HG03066 (cell line): ENCODE results near the gene LAMA2.
"Not testable (repeated sequence)": the region's sequence is repeated elsewhere in the genome, so short reads cannot be mapped to it uniquely, and the experiment has no call there.

ENCODE experiments used
- ATAC-seq: cut with Tn5 transposase; IDR thresholded peaks from one replicate; pipeline ENCODE4 v1.9.1; 2021; ENCODE audit warnings: low read depth; ENCODE audit not compliant: unreplicated experiment

Gene LAMA2

GRCh38 chr6:129053143-129053542 is 170.2 kb downstream of the LAMA2 start:
- ATAC-seq = not testable (repeated sequence)

GRCh38 chr6:129055796-129056195 is 172.9 kb downstream of the LAMA2 start:
- ATAC-seq = no peak

DNA sequence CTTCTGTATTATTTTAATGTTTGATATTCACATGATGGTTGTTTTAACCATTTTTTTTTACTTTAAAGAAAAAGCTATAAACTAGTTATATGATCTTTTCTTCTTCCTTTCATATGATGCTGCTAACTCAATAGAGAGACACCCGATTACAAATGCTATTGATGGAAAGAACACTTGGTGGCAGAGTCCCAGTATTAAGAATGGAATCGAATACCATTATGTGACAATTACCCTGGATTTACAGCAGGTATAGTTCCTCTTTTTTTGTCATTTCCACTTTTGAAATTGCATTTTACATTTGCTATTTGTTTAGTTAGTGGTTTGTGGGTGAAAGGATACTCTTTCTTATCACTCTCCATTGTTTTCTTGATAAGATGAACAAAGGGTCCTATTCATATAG is 176.7 kb downstream of the LAMA2 start:
- ATAC-seq = no peak

- no peak for ATAC-seq
Measured at GRCh38 chr6:129069006-129069405, 186.1 kb downstream of the LAMA2 start.

GRCh38 chr6:129073051-129073450 is 190.1 kb downstream of the LAMA2 start:
- ATAC-seq = no peak

- ATAC-seq = no peak
Measured at GRCh38 chr6:129073691-129074395, 190.9 kb downstream of the LAMA2 start.

GRCh38 chr6:129084406-129084805 is 201.5 kb downstream of the LAMA2 start:
- no peak for ATAC-seq

GRCh38 chr6:129088481-129088880 is 205.5 kb downstream of the LAMA2 start:
- ATAC-seq = not testable (repeated sequence)

DNA sequence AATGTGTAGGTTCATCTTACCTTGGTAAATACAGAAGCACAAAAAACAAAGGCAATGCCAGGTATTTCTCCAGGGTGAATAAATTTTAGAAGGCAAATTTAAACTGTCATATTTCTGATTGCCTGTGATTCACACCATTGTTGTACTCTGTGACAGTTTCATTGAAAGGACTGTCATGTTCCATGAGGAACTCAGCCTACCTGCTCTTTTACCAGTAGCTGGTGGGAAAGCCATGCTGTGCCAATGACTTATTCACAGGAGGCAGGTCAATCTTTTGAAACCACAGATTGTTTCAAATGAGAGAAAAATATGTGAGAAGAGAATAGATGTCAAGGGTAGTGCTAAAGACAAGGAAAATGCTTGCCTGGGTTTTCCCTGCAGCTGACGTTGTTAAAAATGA is 206.4 kb downstream of the LAMA2 start:
- no peak for ATAC-seq

GRCh38 chr6:129094147-129094546 is 211.2 kb downstream of the LAMA2 start:
- no peak for ATAC-seq

DNA sequence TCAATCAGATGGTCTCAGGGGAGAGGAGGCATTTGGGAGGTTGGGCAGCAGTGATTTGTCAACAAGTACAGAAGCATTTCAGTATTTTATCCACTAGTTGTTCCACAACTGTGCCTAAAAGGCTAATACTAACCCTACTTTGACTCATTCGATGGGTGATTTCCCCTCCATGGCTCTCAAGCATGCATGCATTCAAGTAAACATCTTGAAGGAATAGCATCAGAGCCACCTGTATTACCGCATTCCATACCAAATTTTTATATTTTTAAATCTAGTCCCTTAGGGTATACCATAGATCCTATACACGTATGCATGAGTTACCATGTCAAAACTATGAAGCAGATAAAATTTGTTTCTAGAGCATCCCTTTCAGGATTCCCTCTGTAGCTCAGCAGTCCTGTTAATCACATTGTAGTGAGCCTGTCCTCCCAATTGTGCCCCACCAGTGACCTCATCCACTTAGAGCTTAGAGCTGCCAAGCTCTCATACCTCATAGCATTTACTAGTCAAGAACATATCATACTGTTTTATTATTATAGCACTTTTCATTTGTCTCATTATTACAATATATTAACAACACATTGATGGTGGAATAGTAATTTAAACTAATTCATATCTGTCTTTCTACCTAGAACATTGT is 213.8 kb downstream of the LAMA2 start:
- no peak for ATAC-seq

GRCh38 chr6:129098061-129098553 is 215.2 kb downstream of the LAMA2 start:
- no peak for ATAC-seq

- ATAC-seq = no peak
Measured at GRCh38 chr6:129099696-129100095, 216.8 kb downstream of the LAMA2 start.

DNA sequence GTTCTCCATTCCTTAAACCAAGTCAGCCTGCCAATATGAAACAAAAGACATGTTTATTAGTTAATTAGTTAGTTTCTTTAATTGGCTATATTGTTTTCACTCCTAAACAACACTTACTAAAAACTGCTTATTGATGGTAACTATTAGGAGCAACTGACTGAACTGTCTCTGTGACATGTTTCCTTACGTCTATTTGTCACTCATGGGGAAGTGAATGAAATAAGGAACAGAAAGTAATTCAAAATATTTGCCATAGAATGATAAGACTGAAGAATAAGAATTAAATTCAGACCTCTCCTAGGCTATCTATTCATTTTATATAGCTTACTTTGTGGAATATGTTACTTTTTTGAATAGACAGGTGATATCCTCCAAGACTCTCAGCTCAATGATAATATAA is 217.2 kb downstream of the LAMA2 start:
- no peak for ATAC-seq

DNA sequence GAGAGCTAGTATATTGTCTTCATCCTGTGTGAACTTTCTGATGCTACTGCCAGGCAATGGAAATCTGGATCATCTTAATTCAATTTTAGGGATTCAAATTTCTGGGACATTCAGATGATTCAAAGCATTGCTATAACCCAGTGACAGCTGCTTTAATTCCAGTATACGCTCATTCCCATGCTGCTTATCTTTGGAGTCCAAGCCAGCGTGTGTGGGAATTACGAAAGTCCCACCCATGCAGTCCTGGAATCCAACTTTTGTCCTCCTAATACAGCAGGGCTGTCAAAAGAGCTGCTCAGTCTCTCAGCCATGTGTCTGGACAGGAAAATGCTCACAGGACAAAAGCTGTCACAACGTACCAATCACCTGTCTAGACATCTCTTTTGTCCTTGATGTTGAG is 219.8 kb downstream of the LAMA2 start:
- ATAC-seq = no peak

DNA sequence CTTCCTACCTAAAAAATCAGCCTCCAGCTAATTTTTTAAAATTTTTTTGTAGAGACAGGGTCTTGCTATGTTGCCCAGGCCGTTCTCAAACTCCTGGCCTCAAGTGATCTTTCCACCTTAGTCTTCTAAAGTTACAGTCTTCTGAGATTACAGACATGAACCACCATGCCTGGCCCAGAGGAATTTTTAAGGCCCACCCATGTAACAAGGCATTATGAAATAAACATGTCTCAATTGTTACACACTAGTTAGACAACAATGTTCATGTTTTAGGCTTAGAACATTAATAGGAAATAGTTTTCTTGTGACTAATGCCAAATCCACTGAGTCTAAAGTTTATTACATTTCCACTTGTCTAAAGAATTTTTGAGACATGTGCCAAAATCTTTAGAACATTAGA is 221.2 kb downstream of the LAMA2 start:
- ATAC-seq = no peak

DNA sequence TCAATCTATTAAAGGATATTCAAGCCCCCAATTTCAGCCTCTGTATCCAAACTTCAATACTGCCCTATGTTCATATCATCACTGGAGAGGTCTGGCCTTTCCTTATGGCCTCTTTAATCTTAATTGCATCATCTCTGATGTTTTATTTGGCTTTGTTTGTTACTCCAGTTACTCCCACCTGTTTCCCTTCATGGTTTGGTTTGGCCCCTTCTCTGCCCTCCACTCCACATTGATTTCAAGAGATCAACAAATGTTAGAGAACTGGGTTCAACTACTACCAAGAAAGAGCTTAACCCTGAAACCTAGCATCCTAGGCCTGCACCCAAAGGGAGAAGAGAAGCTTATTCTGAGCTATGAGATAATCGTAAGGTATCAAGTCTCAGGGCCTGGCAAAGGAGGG is 221.6 kb downstream of the LAMA2 start:
- ATAC-seq = no peak

DNA sequence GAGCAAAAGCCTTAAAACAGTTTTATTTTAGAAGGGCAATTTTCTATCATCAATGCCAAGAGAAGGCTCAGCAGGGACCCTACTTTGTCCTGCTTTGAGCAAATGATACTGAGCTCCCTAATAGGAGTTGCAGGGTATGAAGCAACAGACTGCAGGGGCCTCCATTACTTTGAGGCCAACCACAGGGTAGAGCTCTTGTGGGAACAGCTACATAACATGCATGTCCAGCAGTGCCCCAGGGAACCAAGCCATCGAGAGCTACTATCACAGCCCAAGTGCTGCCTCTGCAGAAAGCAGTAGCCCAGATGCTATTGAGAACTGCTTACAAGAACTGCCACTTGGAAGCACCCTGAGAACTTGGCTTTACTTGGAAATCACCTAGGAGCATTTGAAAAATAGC is 222.1 kb downstream of the LAMA2 start:
- no peak for ATAC-seq

GRCh38 chr6:129105793-129106192 is 222.9 kb downstream of the LAMA2 start:
- no peak for ATAC-seq

- no peak for ATAC-seq
Measured at GRCh38 chr6:129108337-129108736, 225.4 kb downstream of the LAMA2 start.

DNA sequence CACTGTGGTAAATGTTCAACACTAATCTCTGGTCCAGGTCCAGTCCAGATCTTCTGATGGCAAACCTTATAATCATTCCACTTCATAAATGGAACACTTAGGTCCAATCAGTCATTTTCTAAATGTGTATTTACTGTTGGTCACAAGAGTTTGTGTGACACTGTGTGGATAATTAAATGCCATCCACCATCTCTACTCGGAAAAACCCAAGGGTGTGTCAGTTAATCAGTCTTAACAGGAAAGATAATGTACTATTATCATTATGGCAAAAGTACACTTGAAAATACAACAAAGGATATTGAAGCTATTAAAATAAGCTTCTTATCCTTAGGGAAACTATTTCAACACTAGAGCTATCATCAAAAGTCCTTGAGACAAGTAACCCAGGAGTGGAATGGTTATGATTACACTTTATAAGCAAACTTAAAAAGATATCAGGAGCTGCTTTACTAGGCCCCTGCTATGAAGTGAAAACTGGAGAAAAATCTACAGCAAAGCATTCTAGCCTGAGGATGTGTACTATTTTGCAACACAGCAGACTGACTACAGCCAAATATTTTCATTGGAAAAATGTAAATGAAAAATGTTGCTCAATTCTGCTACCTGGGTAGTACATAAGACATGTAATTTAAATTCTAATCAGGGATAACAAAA is 227.9 kb downstream of the LAMA2 start:
- no peak for ATAC-seq

- ATAC-seq = no peak
Measured at GRCh38 chr6:129111346-129111745, 228.4 kb downstream of the LAMA2 start.
